Left lobe of liver (tissue), 2 donors: ENCODE results near the gene SLC16A10. TPM values are rescaled to one million over a fixed set of nuclear protein-coding genes. Genes with fewer than 3 reads are reported as not detected.
"Not testable (repeated sequence)": the region's sequence is repeated elsewhere in the genome, so short reads cannot be mapped to it uniquely, and the experiment has no call there.

ENCODE experiments used
- ATAC-seq: fragments of 200-7000 bp; cut with Tn5 transposase; one replicate; pipeline ENCODE4 v1.9.1; 2020; ENCODE audit warnings: mild to moderate bottlenecking, moderate library complexity
- DNase-seq: peaks from one replicate; pipeline ENCODE4 v3.0.0-alpha.2; 2020; ENCODE audit warnings: low spot score
- total RNA-seq: library from RNA; stranded (reverse); gene quantifications from one replicate; pipeline ENCODE4 v1.2.1, GENCODE V29; 2021
- donor health status: DM: no; HTN: no; CAD: no; lungs with moderate emphysema.
- donor health status: DM: no; HTN: yes; CAD: no.

SLC16A10 gene
- total RNA-seq, 1 donor from 2014 or later = 14.9 TPM

DNA sequence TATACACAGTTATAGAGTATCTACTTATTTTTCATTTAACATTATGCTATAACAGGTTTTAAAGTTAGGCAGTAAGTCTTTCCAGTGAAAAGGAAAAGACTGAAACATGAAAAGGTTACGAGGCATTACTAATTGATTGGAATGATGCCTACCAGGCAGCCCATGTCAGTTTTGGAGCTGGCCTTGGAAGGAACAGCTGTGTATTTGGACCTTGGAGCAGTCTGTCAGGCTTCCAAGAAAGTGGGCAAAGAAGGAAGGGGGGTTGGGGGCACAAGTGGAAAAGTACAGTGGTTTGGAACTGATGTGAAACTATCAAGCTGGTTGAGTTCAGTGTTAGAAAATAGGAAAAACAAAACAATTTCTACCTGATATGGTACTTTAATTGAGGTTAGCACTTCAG is 41.7 kb downstream of the SLC16A10 start:
- DNase-seq (peak; percentile 59), ATAC-seq (peak; percentile 83)

DNA sequence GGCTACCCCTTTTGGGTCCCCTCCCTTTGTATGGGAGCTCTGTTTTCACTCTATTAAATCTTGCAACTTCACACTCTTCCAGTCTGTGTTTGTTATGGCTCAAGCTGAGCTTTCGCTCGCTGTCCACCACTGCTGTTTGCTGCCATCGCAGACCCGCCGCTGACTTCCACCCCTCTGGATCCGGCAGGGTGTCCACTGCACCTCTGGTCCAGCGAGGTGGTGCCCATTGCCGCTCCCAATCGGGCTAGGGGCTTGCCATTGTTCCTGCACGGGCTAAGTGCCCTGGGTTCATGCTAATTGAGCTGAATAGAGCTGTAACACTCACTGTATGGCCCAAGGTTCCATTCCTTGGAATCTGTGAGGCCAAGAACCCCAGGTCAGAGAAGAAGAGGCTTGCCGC is 43.7 kb downstream of the SLC16A10 start:
- DNase-seq, ATAC-seq: not testable (repeated sequence)

DNA sequence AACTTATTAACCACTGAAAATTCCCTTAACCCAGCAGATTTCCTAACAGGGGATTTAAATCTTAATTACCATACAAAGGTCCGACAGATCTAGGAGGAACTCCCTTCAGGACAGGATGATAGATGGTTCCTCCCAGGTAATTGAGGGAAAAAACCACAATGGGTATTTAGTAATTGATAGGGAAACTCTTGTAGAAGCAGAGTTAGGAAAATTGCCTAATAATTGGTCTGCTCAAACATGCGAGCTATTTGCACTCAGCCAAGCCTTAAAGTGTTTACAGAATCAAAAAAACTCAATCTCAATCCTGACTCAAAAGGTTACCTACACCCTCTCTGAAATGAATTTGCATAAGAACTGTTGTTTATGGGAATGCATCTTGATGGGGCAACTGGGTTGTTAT is 45.4 kb downstream of the SLC16A10 start:
- DNase-seq, ATAC-seq: not testable (repeated sequence)

DNA sequence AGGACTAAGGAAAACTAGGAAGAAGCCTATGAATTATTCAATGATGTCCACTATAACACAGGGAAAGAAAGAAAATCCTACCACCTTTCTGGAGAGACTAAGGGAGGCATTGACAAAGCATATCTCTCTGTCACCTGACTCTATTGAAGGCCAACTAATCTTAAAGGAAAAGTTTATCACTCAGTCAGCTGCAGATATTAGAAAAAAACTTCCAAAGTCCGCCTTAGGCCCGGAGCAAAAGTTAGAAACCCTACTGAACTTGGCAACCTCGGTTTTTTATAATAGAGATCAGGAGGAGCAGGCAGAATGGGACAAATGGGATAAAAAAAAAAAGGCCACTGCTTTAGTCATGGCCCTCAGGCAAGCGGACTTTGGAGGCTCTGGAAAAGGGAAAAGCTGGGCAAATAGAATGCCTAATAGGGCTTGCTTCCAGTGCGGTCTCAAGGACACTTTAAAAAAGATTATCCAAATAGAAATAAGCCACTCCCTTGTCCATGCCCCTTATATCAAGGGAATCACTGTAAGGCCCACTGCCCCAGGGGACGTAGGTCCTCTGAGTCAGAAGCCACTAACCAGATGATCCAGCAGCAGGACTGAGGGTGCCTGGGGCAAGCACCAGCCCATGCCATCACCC is 47.0 kb downstream of the SLC16A10 start:
- DNase-seq, ATAC-seq: not testable (repeated sequence)

DNA sequence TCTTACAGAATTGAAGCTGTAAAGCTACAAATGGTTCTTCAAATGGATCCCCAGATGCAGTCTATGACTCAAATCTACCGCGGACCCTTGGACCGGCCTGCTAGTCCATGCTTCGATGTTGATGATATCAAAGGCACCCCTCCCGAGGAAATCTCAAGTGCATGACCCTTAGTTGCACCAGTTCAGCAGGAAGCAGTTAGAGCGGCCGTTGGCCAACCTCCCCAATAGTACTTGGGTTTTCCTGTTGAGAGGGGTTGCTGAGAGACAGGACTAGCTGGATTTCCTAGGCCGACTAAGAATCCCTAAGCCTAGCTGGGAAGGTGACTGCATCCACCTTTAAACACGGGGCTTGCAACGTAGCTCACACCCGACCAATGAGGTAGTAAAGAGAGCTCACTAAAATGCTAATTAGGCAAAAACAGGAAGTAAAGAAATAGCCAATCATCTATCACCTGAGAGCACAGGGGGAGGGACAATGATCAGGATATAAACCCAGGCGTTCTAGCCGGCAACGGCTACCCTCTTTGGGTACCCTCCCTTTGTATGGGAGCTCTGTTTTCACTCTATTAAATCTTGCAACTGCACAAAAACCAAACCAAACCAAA is 50.3 kb downstream of the SLC16A10 start:
- DNase-seq, ATAC-seq: not testable (repeated sequence)

DNA sequence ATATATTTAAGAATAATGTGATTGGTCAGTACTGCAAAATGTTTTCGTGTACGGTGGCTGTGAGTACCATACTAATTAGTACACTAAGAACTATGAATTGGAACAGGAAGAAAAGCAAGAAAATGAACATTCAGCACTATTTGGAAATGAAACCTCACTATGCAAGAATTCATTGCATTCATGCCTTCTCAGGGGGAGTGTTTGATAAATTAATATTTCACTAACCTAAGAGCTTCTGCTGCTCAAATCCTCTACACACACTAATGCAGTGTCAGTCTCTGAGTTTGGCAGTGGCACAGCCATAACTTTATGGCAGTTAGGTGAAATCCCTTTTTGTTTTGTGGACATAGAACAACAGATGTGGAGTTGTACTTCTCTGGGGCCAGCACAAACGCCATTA is 60.1 kb downstream of the SLC16A10 start:
- no peak for DNase-seq
- ATAC-seq = no peak

DNA sequence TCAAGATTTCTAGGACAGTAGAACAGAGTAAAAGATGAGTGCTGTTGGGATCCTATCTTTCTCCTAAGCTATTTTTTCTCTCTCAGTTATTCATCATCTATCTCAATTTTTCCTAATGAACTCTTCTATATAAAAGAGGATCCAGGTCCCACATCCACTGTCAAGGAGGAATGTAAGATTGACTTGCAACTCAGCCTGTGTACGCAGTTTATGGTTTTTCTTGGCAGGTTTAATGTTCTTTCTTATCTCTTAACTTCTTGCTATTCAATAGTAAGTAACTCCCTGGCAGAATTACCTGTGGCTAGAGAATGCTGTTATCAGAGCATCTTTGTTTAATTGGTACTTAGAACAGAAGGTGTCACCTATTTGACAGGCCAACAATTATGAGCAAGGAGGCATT is 60.8 kb downstream of the SLC16A10 start:
- no peak for ATAC-seq

DNA sequence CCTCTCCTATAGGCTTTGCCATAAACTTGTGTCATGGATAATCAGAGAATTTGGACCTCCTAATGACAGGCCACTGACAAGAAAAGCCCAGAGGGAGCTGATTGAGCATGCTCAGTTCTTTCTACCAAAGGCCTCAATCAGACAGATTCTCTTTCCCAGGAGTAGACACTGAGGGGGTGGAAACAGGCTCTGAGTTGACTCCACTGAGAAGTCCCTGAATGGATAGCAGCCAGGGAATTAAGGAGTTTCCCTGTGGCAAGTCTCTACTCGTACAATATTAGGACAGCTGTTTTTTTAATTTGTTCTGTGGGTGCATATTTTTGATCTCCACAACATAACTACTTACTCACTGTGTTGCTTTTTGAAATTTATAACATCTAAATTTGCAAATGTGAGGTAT is 63.3 kb downstream of the SLC16A10 start:
- DNase-seq (no peak), ATAC-seq (no peak)

More for the DNA sequence above, 60.8 kb downstream of the SLC16A10 start:
- DNase-seq = no peak

DNA sequence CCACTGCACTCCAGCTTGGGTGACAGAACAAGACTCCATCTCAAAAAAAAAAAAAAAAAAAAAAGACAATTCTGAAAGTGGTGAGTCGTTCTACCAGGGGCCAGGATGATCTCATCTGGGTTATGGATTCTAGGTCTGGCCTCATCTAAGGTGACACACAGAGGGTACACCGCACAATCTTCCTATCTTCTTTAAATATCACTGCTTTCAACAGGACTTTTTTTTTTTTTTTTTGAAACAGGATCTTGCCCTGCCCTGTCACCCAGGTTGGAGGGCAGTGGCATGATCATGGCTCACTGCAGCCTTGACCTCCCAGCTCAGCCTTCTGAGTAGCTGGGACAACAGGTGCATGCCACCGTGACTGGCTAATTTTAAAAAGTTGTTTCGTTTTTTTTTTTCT is 67.7 kb downstream of the SLC16A10 start:
- ATAC-seq = no peak

DNA sequence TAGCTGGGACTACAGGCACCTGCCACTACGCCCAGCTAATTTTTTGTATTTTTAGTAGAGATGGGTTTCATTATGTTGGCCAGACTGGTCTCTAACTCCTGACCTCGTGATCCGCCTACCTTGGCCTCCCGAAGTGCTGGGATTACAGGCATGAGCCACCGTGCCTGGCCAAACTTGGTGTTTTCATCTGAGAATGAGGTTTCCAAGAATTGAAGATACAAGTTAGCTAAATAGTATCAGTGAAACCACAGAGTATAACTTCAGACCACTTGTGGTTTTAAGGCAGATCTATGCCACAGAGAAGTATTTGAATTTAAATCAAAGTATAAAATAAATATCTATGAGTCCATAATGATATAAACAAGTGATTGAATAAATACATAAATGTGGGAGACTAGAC is 70.1 kb downstream of the SLC16A10 start:
- DNase-seq = no peak
- ATAC-seq = no peak

More for the DNA sequence above, 67.7 kb downstream of the SLC16A10 start:
- no peak for DNase-seq

DNA sequence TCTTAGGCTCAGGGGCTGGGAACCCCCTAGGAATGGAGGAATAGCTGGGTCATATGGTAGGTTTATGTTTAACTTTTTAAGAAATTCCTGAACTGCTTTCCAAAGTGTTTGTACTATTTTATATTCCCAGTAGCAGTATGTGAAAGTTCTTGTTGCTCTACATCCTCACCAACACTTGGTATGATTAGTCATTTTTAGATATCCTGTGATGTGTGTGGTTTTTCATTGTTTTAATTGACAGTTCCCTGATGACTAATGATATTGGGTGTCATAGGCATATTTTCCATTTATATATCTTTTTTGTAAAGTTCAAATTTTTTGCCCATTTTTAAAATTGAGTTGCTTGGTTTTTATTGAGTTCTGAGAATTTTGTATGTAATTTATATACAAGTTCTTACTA is 72.3 kb downstream of the SLC16A10 start:
- DNase-seq = no peak
- ATAC-seq = no peak

DNA sequence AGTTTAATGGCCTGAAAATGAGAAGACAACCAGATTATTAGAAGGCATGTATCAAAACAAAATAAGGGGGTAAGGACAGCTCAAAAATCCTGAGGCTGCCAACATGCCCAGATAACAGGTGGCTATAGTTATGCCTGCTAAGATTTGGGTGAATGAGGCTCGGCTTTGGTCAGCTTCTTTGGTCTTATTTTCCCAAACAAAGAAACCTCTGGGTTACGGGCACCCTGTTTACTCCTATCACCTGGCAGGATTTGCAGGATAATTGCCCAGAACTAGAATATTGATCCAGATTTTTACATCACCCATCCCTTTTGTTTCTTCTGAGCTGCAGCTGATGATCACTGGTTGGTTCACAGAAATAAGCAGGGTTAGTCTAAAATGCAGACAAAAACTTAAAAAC is 74.3 kb downstream of the SLC16A10 start:
- ATAC-seq (peak; percentile 67), DNase-seq (no peak)

DNA sequence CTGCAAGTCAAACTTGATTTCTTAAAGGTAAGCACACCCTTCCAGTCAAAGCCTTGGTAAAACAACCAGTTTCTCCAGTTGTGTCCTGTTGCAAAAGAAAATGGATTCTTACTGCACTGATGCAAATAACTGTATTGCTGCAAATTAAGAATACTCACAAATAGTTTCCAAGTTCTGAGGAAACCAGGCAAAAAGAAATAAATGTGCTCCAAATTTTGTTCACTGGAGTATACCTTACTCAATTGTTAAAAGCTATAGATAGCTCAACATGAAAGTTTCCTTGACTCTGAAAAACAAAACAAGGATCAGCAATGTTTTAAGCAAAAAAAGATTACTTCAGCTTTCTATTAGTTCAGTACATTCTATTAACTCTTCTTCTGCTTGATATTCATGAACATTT is 75.2 kb downstream of the SLC16A10 start:
- ATAC-seq (no peak), DNase-seq (no peak)

DNA sequence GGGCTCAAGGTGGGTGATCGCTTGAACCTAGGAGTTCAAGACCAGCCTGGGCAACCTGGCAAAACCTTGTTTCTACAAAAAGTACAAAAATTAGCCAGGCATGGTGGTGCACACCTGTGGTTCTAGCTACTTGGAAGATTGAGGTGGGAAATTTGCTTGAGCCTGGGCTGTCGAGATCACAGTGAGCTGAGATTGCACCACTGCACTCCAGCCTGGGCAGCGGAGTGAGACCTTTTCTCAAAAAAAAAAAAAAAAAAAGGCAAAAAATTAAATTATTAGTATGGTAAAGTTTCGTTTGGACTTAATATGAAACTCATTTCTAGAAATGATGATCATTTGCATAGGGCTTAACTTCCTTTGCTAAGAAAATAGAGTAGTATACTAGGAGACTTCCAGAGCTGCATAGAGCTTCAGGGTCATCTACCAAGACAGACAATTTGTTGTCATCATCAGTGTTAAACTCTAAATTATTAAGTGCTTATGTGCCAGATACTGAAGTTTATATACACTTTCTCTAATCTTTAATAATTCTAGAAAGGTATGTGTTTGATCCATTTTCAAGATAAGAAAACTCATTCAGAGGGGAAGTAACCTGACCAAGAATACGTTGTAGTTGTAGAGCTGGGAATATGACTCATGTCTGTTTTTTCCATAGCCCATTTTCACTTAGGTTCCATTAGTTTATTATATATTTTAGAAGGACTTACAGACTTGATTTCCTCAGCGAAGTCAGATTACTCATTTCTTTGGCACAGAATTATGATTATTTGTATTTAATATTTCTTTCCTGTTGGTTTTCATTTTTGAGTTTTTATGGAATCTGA is 84.5 kb downstream of the SLC16A10 start:
- no peak for DNase-seq
- ATAC-seq = no peak

DNA sequence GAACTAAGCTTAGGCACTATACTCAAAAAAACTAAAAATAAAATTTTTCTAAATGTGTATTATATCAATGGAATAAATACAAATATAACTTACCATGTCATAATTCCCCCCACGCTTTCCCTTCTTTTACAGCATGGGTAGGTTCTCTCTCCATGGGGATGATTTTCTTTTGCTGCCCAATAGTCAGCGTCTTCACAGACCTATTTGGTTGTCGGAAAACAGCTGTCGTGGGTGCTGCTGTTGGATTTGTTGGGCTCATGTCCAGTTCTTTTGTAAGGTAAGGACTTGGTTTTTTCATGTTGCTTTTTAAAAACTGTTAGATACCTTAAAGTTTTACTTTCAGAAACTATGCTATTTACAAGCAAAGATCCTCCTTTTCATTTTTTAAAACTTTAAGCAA is 85.3 kb downstream of the SLC16A10 start:
- DNase-seq (no peak), ATAC-seq (no peak)

DNA sequence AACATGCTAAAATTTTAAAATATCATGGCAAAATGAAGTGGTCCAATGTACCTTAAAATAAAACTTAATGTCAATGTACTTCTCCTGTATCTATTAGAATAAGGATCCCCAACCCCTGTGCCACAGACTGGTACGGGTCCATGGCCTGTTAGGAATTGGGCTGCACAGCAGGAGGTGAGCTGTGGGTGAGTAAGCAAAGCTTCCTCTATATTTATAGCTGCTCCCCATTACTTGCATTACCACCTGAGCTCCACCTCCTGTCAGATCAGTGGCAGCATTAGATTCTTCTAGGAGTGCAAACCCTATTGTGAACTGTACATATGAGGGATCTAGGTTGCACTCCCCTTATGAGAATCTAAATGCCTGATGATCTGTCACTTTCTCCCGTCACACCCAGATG is 86.0 kb downstream of the SLC16A10 start:
- ATAC-seq = no peak
- DNase-seq = no peak

DNA sequence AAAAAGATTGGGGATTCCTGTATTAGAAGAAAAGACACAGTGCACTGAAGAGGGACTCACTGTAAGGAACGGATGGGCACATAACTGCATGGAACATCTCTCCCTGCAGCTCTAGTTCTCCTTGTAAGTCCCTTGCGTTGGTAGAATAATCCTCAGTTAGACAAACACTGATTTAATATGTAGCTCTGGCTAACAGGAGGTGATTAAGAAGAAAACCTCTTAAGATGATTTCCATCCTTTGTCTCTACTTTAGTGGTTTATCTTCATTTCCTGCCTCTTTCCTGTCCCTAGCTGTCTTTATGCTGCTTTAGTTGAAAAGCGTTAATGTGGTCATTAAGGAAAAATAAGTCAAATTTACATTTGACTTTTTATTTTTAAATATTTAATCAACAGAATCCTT is 86.6 kb downstream of the SLC16A10 start:
- ATAC-seq (no peak), DNase-seq (no peak)

DNA sequence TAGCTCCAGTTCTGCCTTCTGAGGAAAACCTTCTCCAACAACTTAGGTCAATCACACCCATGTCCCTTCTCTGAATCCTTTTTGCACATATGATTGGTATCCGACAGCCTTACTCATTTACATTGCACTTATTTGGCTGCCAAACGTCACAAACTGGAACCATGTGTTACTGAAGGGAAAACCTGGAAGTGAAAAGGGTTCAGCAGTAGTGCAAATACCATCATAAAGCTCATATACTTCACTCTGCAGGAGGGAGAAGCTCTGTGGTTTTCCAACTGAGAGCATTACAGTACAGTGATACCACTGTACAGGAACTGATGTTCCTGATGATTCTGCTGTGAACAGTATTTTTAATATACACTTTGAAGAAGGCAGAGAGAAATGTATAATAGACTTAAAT is 87.8 kb downstream of the SLC16A10 start:
- ATAC-seq (no peak), DNase-seq (no peak)

DNA sequence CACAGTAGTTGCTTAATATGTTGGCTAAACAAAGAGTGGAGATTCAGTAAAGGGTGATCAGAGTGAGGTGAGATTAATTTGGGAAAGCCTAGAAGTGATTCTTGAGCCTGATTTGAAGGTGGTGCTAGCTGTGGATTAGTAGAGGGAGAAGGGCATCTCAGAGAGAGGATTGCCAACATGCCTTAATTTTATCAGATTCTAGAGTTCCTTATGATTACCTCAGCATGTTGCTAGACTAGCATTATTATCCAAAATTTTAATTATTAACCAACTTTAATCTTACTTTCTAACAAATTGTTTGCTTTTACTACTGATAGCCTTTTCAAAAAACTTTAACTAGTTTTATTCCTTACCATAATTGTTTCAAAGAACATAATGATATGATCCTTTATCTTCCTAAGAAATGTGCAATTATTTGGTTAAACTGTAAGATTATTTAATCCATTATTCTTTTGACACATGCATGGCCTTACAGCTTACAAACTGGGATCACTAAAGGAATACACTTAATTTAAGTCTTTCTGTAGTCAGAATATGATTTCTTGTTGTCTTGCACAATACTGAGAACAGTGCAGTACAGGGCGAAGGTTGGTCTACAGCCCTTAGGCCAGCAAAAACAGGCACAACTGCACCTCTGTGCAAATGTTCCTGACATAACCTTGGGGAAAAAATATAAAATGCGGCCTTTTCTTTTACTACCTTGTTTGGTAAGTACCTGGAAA is 88.9 kb downstream of the SLC16A10 start:
- ATAC-seq (peak; percentile 86), DNase-seq (peak; percentile 69)

DNA sequence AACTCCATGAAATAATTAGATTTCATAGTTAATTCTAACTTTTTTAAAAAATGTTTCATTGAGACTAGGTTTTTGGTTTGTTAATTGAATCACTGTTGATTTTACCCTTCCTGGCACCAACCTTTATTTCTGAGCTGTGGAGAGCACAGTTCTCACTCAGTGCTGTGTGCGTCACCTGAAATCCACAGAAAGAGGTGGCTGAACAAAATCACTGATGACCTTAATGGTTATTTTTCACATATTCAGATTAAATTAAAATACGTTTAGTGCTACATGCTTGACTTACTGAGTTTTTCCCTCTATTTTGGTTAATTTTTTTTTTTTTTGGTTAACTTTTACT is 89.4 kb downstream of the SLC16A10 start:
- DNase-seq (no peak), ATAC-seq (peak; percentile 83)

DNA sequence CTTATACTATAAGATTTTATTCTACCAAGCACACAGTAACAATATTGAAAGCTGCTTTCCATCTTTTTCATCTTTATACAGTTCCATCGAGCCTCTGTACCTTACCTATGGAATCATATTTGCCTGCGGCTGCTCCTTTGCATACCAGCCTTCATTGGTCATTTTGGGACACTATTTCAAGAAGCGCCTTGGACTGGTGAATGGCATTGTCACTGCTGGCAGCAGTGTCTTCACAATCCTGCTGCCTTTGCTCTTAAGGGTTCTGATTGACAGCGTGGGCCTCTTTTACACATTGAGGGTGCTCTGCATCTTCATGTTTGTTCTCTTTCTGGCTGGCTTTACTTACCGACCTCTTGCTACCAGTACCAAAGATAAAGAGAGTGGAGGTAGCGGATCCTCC is 89.8 kb downstream of the SLC16A10 start:
- DNase-seq (no peak), ATAC-seq (peak; percentile 59)
